HepG2 (cell line): ENCODE measurements around the gene TTC21B. TPM values are rescaled to one million over a fixed set of nuclear protein-coding genes. Genes with fewer than 3 reads are reported as not detected.
"Not testable (repeated sequence)": the region's sequence is repeated elsewhere in the genome, so short reads cannot be mapped to it uniquely, and the experiment has no call there.

ENCODE experiments used
- ATAC-seq: fragments of 200-7000 bp; cut with Tn5 transposase; 3 replicates; pipeline ENCODE4 v1.9.1; 2020; ENCODE audit warnings: mild to moderate bottlenecking, moderate library complexity
- BruUV-seq: library from RNA; stranded (reverse); fragments of 400-500 nt; replicated peaks from 2 replicates; lab custom pipeline; 2021; lab: Mats Ljungman, UMichigan
- CTCF ChIA-PET: fragments of 300-600 bp; formaldehyde crosslinking; extraction: SDS; loops from one replicate; lab custom pipeline; 2021; ENCODE audit warnings: low total read pairs, inconsistent platforms, low intra/inter-chr PET ratio; lab: Yijun Ruan, JAX
- POLR2A ChIA-PET: fragments of 350-600 bp; sonication (Branson Sonifier 250); formaldehyde crosslinking; loops from one replicate; lab custom pipeline; 2020; ENCODE audit warnings: antibody characterized with exemption, inconsistent platforms; lab: Yijun Ruan, JAX
- DNase-seq: peaks from one replicate; pipeline ENCODE4 v3.0.0-alpha.2; 2015; ENCODE audit warnings: low spot score
- FAIRE-seq: peaks from 3 replicates; lab custom pipeline; 2011; peaks lifted over from hg19 to GRCh38; lab: Jason Lieb, UNC
- H2AFZ ChIP-seq: one replicate; pipeline ENCODE4 v1.6.1; 2011; ENCODE audit warnings: low read length, inconsistent platforms
- H3K27ac ChIP-seq: fragments of 300-600 bp; 3 replicates; pipeline ENCODE4 v1.8.0; 2011; ENCODE audit warnings: mixed run types, mild to moderate bottlenecking, mixed read lengths, low read length, inconsistent platforms; ENCODE audit not compliant: insufficient read depth; ENCODE audit errors: extremely low read length
- H3K27me3 ChIP-seq, 2 experiments: fragments of 200-600 bp in 1 of 2; 2 replicates in 1 of 2; 3 replicates in 1 of 2; pipeline versions ENCODE4 v1.6.0 to v1.8.0; 2011; ENCODE audit warnings: low read length in 2 of 2, mild to moderate bottlenecking in 2 of 2, moderate library complexity in 2 of 2, inconsistent platforms in 1 of 2; ENCODE audit not compliant: insufficient read depth in 2 of 2, control insufficient read depth in 1 of 2
- H3K36me3 ChIP-seq, 2 experiments: fragments of 200-600 bp in 1 of 2; replicated peaks in 1 of 2; 2 replicates in 1 of 2; 3 replicates in 1 of 2; pipeline versions ENCODE4 v1.5.1 to v1.8.0; 2011; ENCODE audit warnings: low read length in 2 of 2, inconsistent platforms in 1 of 2; ENCODE audit not compliant: insufficient read depth in 2 of 2, control insufficient read depth in 1 of 2
- H3K4me1 ChIP-seq: 2 replicates; pipeline ENCODE4 v1.5.1; 2012; ENCODE audit warnings: low read length, inconsistent platforms; ENCODE audit not compliant: insufficient read depth
- H3K4me2 ChIP-seq: 2 replicates; pipeline ENCODE4 v1.6.0; 2011; ENCODE audit warnings: low read depth, low read length, inconsistent platforms
- H3K4me3 ChIP-seq, 3 experiments: fragments of 200-600 bp in 1 of 3; sonication (generic), shearing (Covaris generic) in 1 of 3; replicated peaks in 1 of 3; 2 replicates each; pipeline ENCODE4 v1.5.1; 2011 to 2016; ENCODE audit warnings: low read length in 3 of 3, inconsistent platforms in 2 of 3, low read depth in 2 of 3, mild to moderate bottlenecking in 2 of 3, control low read depth in 1 of 3, mixed read lengths in 1 of 3; ENCODE audit not compliant: insufficient read depth in 1 of 3
- H3K79me2 ChIP-seq: one replicate; pipeline ENCODE4 v1.6.1; 2011; ENCODE audit warnings: low read length, inconsistent platforms; ENCODE audit not compliant: insufficient read depth
- H3K9ac ChIP-seq: 2 replicates; pipeline ENCODE4 v1.6.0; 2011; ENCODE audit warnings: mild to moderate bottlenecking, low read depth, low read length, inconsistent platforms; ENCODE audit not compliant: insufficient read depth
- H3K9me3 ChIP-seq: 2 replicates; pipeline ENCODE4 v1.5.1; 2012; ENCODE audit warnings: mild to moderate bottlenecking, low read length
- H4K20me1 ChIP-seq: 2 replicates; pipeline ENCODE4 v1.6.0; 2011; ENCODE audit warnings: inconsistent platforms, mild to moderate bottlenecking, low read length, moderate library complexity; ENCODE audit not compliant: insufficient read depth
- MNT ChIP-seq: fragments of 450-650 bp; IDR thresholded peaks from 2 replicates; pipeline ENCODE4 v1.6.1; 2016
- NCOA2 ChIP-seq: sonication (generic); formaldehyde crosslinking; IDR thresholded peaks from 2 replicates; pipeline ENCODE4 v1.8.0; 2022; ENCODE audit warnings: inconsistent platforms
- STAG1 ChIP-seq: sonication (generic); formaldehyde crosslinking; IDR thresholded peaks from 2 replicates; pipeline ENCODE4 v1.4.0; 2020; ENCODE audit warnings: missing genetic modification reagents
- ZNF17 ChIP-seq: sonication (generic); formaldehyde crosslinking; IDR thresholded peaks from 2 replicates; pipeline ENCODE4 v1.5.0; 2020; ENCODE audit warnings: mild to moderate bottlenecking, missing genetic modification reagents
- WGBS: methylation state at CpG from one replicate; pipeline ENCODE4 v1.1.6; 2017; ENCODE audit warnings: low lambda C conversion rate; 5-methylcytosine and 5-hydroxymethylcytosine counted together
- in situ Hi-C: cut with HindIII; loops from 2 replicates; pipeline ENCODE4 v1.10.0; 2017; ENCODE audit warnings: low pct_unique_long_range_greater_than_20kb; ENCODE audit not compliant: extremely low pct_ligation_motif_present
- intact Hi-C: fragments of 100-400 bp; cut with micrococcal nuclease; formaldehyde crosslinking; loops from one replicate; pipeline ENCODE4 v1.10.0; 2022; ENCODE audit not compliant: unreplicated experiment
- polyA plus RNA-seq, 8 experiments: library from polyadenylated mRNA; depleted of rRNA in 3 of 8; stranded (reverse) in 7 of 8; unstranded in 1 of 8; fragments of >200 nt; fragmentation: Illumina TruSeq in 4 of 8; extraction: Trizol in 4 of 8; gene quantifications; 2 replicates each; pipeline versions ENCODE4 v1.2.1 to v1.2.3, GENCODE V29; 2011 to 2016; ENCODE audit warnings: low read depth in 4 of 8, missing spikeins in 1 of 8, mixed read lengths in 1 of 8; ENCODE audit not compliant: insufficient read depth in 1 of 8
- total RNA-seq, 5 experiments: library from RNA; depleted of rRNA; stranded (reverse); fragments of >200 nt; fragmentation: Illumina TruSeq; extraction: Trizol; gene quantifications; 2 replicates each; pipeline ENCODE4 v1.2.3, GENCODE V29; 2016; ENCODE audit warnings: low read depth in 1 of 5
- TF ChIP-seq, protein P1 (sequence below): sonication (generic); formaldehyde crosslinking; IDR thresholded peaks from 2 replicates; pipeline ENCODE4 v1.5.0; 2020; ENCODE audit warnings: mild to moderate bottlenecking, missing genetic modification reagents, moderate library complexity

Gene TTC21B
- total and polyA plus RNA-seq, 2 of the 13 experiments (the other 11 are each of a cell fraction or from before 2014, with no cell fraction given) = 39.1 to 67.1 TPM

GRCh38 chr2:165972161-165972560, 18.6 kb upstream of the TTC21B start:
- TF ChIP-seq ZNF17 (CRISPR knock-in tag) = peak; percentile 92; the same call in 1 of the 2 replicates
- TF ChIP-seq, all 625 proteins: peak for 1; not testable (repeated sequence) for 624
- POLR2A ChIA-PET = interaction anchor here (1.3 kb wide), 1 partner anchor 19 kb away, joined by 3 read pairs; the partner anchor contains the start of gene TTC21B
- peak; percentile 54 for ATAC-seq

GRCh38 chr2:165970663-165971062, 17.1 kb upstream of the TTC21B start:
- no peak overlapping the region for H3K27ac ChIP-seq
- H4K20me1 ChIP-seq = no peaks in the 10 kb centered on the region
- peaks cover 1 to 11% of the 10 kb centered on the region in 2 experiments; a peak in 2 of 5 replicates for H3K27me3 ChIP-seq
- no TSS peak for BruUV-seq
- ChIA-PET POLR2A (no interaction called here), CTCF (no interaction called here)
- H3K4me3 ChIP-seq = no peak overlapping the region
- intact Hi-C loops (loop anchor here (1.0 kb wide), 1 partner anchor 16 kb away; no protein-coding TSS in a partner anchor), in situ Hi-C loops (no loop called here)
- H3K36me3 ChIP-seq = no peaks in the 10 kb centered on the region
- no peaks in the 10 kb centered on the region for H3K79me2 ChIP-seq
- FAIRE-seq = no peak
- H2AFZ ChIP-seq = no peak overlapping the region
- peak; percentile 50 for ATAC-seq
- H3K9me3 ChIP-seq = no peaks in the 10 kb centered on the region
- TF ChIP-seq, protein P1, sequence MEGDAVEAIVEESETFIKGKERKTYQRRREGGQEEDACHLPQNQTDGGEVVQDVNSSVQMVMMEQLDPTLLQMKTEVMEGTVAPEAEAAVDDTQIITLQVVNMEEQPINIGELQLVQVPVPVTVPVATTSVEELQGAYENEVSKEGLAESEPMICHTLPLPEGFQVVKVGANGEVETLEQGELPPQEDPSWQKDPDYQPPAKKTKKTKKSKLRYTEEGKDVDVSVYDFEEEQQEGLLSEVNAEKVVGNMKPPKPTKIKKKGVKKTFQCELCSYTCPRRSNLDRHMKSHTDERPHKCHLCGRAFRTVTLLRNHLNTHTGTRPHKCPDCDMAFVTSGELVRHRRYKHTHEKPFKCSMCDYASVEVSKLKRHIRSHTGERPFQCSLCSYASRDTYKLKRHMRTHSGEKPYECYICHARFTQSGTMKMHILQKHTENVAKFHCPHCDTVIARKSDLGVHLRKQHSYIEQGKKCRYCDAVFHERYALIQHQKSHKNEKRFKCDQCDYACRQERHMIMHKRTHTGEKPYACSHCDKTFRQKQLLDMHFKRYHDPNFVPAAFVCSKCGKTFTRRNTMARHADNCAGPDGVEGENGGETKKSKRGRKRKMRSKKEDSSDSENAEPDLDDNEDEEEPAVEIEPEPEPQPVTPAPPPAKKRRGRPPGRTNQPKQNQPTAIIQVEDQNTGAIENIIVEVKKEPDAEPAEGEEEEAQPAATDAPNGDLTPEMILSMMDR = peak; percentile 51
- TF ChIP-seq NCOA2 (CRISPR knock-in tag) (no peak), STAG1 (CRISPR knock-in tag) (peak; percentile 36), MNT (peak; percentile 73)
- H3K9ac ChIP-seq = no peak overlapping the region
- DNase-seq = no peak
- H3K4me2 ChIP-seq = no peak overlapping the region
- 8% methylated on average over 1 of the region's 1 CpG for WGBS
- peaks cover 18% of the 10 kb centered on the region; the same call in 1 of the 2 replicates for H3K4me1 ChIP-seq

More at GRCh38 chr2:165972161-165972560, 18.6 kb upstream of the TTC21B start:
- H3K9me3 ChIP-seq, FAIRE-seq, DNase-seq, H2AFZ ChIP-seq, intact Hi-C loops, H3K4me2 ChIP-seq, H3K36me3 ChIP-seq, H3K79me2 ChIP-seq, BruUV-seq, in situ Hi-C loops, H4K20me1 ChIP-seq, CTCF ChIA-PET, H3K4me3 ChIP-seq, H3K27ac ChIP-seq, H3K9ac ChIP-seq: not testable (repeated sequence)
- Histone ChIP-seq H3K27me3 (peaks cover 1 to 11% of the 10 kb centered on the region in 2 experiments; a peak in 2 of 5 replicates), H3K4me1 (peaks cover 18% of the 10 kb centered on the region; the same call in 1 of the 2 replicates)
